HepG2 (cell line): ENCODE results near the gene TGM1. TPM values are rescaled to one million over a fixed set of nuclear protein-coding genes. Genes with fewer than 3 reads are reported as not detected.

Experiments
- CCDC6 ChIP-seq: sonication (generic); formaldehyde crosslinking; IDR thresholded peaks from 2 replicates; pipeline ENCODE4 v1.8.1; 2022; ENCODE audit warnings: mild to moderate bottlenecking, missing genetic modification reagents, moderate library complexity
- KDM5A ChIP-seq: fragments of 200-600 bp; sonication (generic); IDR thresholded peaks from 2 replicates; pipeline ENCODE4 v1.7.0; 2018; ENCODE audit warnings: antibody characterized with exemption, mild to moderate bottlenecking, low read length, borderline replicate concordance
- KLF16 ChIP-seq, 2 experiments: sonication (generic) in 1 of 2; formaldehyde crosslinking in 1 of 2; IDR thresholded peaks; 2 replicates each; pipeline versions ENCODE4 v1.6.1 to v1.8.0; 2016 to 2023; ENCODE audit warnings: missing genetic modification reagents in 2 of 2, missing compliant biosample characterization in 1 of 2
- MEF2D ChIP-seq: sonication (generic); formaldehyde crosslinking; IDR thresholded peaks from 2 replicates; pipeline ENCODE4 v1.5.1; 2020; ENCODE audit warnings: mild to moderate bottlenecking, missing genetic modification reagents
- MXI1 ChIP-seq: IDR thresholded peaks from 3 replicates; pipeline ENCODE4 v1.6.1; 2012; ENCODE audit warnings: low read depth, low read length, inconsistent platforms, borderline replicate concordance
- SOX13 ChIP-seq, 3 experiments: fragments of 450-650 bp in 1 of 3; sonication (generic) in 1 of 3; formaldehyde crosslinking in 1 of 3; IDR thresholded peaks in 2 of 3; conservative IDR thresholded peaks in 1 of 3; 2 replicates each; pipeline versions ENCODE4 v1.5.0 to v1.6.1; 2016 to 2020; ENCODE audit warnings: antibody characterized with exemption in 1 of 3, mild to moderate bottlenecking in 1 of 3, missing compliant biosample characterization in 1 of 3, missing genetic modification reagents in 1 of 3, moderate library complexity in 1 of 3
- THAP9 ChIP-seq: sonication (generic); formaldehyde crosslinking; IDR thresholded peaks from 2 replicates; pipeline ENCODE4; 2020; ENCODE audit warnings: missing genetic modification reagents, mild to moderate bottlenecking, borderline replicate concordance
- ZGPAT ChIP-seq: IDR thresholded peaks from 2 replicates; pipeline ENCODE4 v1.6.1; 2016; ENCODE audit warnings: mild to moderate bottlenecking
- ZMYM2 ChIP-seq: sonication (generic); formaldehyde crosslinking; IDR thresholded peaks from 2 replicates; pipeline ENCODE4 v1.8.0; 2022; ENCODE audit warnings: mild to moderate bottlenecking, missing genetic modification reagents
- ZNF142 ChIP-seq: sonication (generic); formaldehyde crosslinking; IDR thresholded peaks from 2 replicates; pipeline ENCODE4 v1.4.0; 2020; ENCODE audit warnings: missing genetic modification reagents
- ZNF724P ChIP-seq: sonication (generic); formaldehyde crosslinking; IDR thresholded peaks from 2 replicates; pipeline ENCODE4 v1.8.0; 2022; ENCODE audit warnings: missing genetic modification reagents, borderline replicate concordance
- ZSCAN20 ChIP-seq: sonication (generic); formaldehyde crosslinking; IDR thresholded peaks from 2 replicates; pipeline ENCODE4 v1.4.0; 2020; ENCODE audit warnings: missing genetic modification reagents, mild to moderate bottlenecking, borderline replicate concordance
- polyA plus RNA-seq, 8 experiments: library from polyadenylated mRNA; depleted of rRNA in 3 of 8; stranded (reverse) in 7 of 8; unstranded in 1 of 8; fragments of >200 nt; fragmentation: Illumina TruSeq in 4 of 8; extraction: Trizol in 4 of 8; gene quantifications; 2 replicates each; pipeline versions ENCODE4 v1.2.1 to v1.2.3, GENCODE V29; 2011 to 2016; ENCODE audit warnings: low read depth in 4 of 8, missing spikeins in 1 of 8, mixed read lengths in 1 of 8; ENCODE audit not compliant: insufficient read depth in 1 of 8
- total RNA-seq, 5 experiments: library from RNA; depleted of rRNA; stranded (reverse); fragments of >200 nt; fragmentation: Illumina TruSeq; extraction: Trizol; gene quantifications; 2 replicates each; pipeline ENCODE4 v1.2.3, GENCODE V29; 2016; ENCODE audit warnings: low read depth in 1 of 5
- TF ChIP-seq, protein P1 (sequence below): sonication (generic); formaldehyde crosslinking; IDR thresholded peaks from 2 replicates; pipeline ENCODE4 v1.8.1; 2023; ENCODE audit warnings: mild to moderate bottlenecking, inconsistent platforms, moderate library complexity, missing genetic modification reagents, borderline replicate concordance

Gene TGM1
- total and polyA plus RNA-seq, 2 of the 13 experiments (the other 11 are each of a cell fraction or from before 2014, with no cell fraction given): 3.2 to 10.6 TPM

GRCh38 chr14:24232121-24232644 lies 30.8 kb downstream of the TGM1 start, which contains the start of gene NEDD8 (continued):
- no peak; the same call in 1 of the 2 replicates for TF ChIP-seq MEF2D (CRISPR knock-in tag)
- peak; percentile 92 for TF ChIP-seq KDM5A
- no peak for TF ChIP-seq ZSCAN20 (CRISPR knock-in tag)
- peak; percentile 74; the same call in 1 of the 3 replicates for TF ChIP-seq MXI1
- 0 out of 2 replicates have a peak, but pooled peaks have one; percentile 51 for TF ChIP-seq SOX13 (IDR thresholded peaks at IDR 0.05)
- TF ChIP-seq SOX13 (CRISPR knock-in tag; conservative IDR thresholded peaks at IDR 0.05 in 1 of 2, IDR thresholded peaks at IDR 0.05 in 1 of 2): 0 out of 4 replicates have a peak, but pooled peaks of 1 of the 2 experiments have one; percentile 9
- peak; percentile 5; the same call in 1 of the 2 replicates for TF ChIP-seq ZNF724P
- peak; percentile 74; the same call in 1 of the 2 replicates for TF ChIP-seq ZMYM2
- peak; percentile 74 to 81; a peak in 1 of 4 replicates for TF ChIP-seq KLF16 (CRISPR knock-in tag; IDR thresholded peaks at IDR 0.05)
- TF ChIP-seq, protein P1, sequence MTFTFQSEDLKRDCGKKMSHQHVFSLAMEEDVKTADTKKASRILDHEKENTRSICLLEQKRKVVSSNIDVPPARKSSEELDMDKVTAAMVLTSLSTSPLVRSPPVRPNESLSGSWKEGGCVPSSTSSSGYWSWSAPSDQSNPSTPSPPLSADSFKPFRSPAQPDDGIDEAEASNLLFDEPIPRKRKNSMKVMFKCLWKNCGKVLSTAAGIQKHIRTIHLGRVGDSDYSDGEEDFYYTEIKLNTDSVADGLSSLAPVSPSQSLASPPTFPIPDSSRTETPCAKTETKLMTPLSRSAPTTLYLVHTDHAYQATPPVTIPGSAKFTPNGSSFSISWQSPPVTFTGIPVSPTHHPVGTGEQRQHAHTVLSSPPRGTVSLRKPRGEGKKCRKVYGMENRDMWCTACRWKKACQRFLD (CRISPR knock-in tag): no peak; the same call in 1 of the 2 replicates
- TF ChIP-seq ZGPAT (CRISPR knock-in tag): peak; percentile 87
- peak; percentile 75; the same call in 1 of the 2 replicates for TF ChIP-seq ZNF142 (CRISPR knock-in tag)
- TF ChIP-seq THAP9 (CRISPR knock-in tag): peak; percentile 85; the same call in 1 of the 2 replicates
- TF ChIP-seq CCDC6 (CRISPR knock-in tag): no peak
